Ascending aorta (tissue), 2 donors: ENCODE data around the gene NOTCH3. TPM values are rescaled to one million over a fixed set of nuclear protein-coding genes. Genes with fewer than 3 reads are reported as not detected.
A peak's percentile ranks its signal among the peaks of the same experiment; 100 is the strongest.

Experiments
- DNase-seq, 2 donors: peaks; one replicate each; pipeline ENCODE4 v3.0.0-alpha.2; 2019; ENCODE audit warnings: low spot score in 2 of 2
- H3K27ac ChIP-seq, 2 donors: fragments of 200-600 bp; sonication (generic); one replicate each; pipeline ENCODE4 v1.5.1; 2016 to 2017; ENCODE audit warnings: mild to moderate bottlenecking in 1 of 2
- H3K27me3 ChIP-seq: fragments of 200-600 bp; sonication (generic); one replicate; pipeline ENCODE4 v1.5.1; 2017
- H3K36me3 ChIP-seq, 2 donors: fragments of 200-600 bp; sonication (generic); one replicate each; pipeline ENCODE4 v1.5.1; 2016
- H3K4me1 ChIP-seq, 2 donors: fragments of 200-600 bp; sonication (generic); one replicate each; pipeline ENCODE4 v1.5.1; 2016 to 2017; ENCODE audit warnings: mild to moderate bottlenecking in 1 of 2
- H3K4me3 ChIP-seq, 2 donors: fragments of 200-600 bp; sonication (generic); one replicate each; pipeline ENCODE4 v1.5.1; 2016 to 2017; ENCODE audit warnings: mild to moderate bottlenecking in 1 of 2
- H3K9me3 ChIP-seq, 2 donors: fragments of 200-600 bp; sonication (generic); one replicate each; pipeline ENCODE4 v1.5.1; 2016
- CTCF ChIP-seq, 3 experiments: fragments of 200-600 bp in 2 of 3; fragments of 450-650 bp in 1 of 3; sonication (generic) in 2 of 3; IDR thresholded peaks; one replicate each; pipeline ENCODE4 v1.5.1; 2016 to 2019; ENCODE audit warnings: antibody characterized with exemption in 3 of 3, mild to moderate bottlenecking in 1 of 3, moderate library complexity in 1 of 3
- intact Hi-C: fragments of 100-400 bp; cut with DNase I; formaldehyde crosslinking; loops from one replicate; pipeline ENCODE4 v1.15.1; 2023
- total RNA-seq: library from RNA; depleted of rRNA; stranded (reverse); fragments of >200 nt; gene quantifications from one replicate; pipeline ENCODE4 v1.1.0, GENCODE V29; 2016

Gene NOTCH3
- total RNA-seq, 1 donor from 2014 or later = 524 TPM

GRCh38 chr19:15126131-15126910 lies 74.5 kb downstream of the NOTCH3 start:
- peak in 1 of 2 donors; percentile 5 for DNase-seq
- Histone ChIP-seq H3K36me3 (peaks cover 8 to 11% of the 10 kb centered on the region in 2 donors), H3K9me3 (no peaks in the 10 kb centered on the region), H3K4me1 (peaks cover 3 to 12% of the 10 kb centered on the region in 2 donors), H3K27ac (peak overlapping the region in 1 of 2 donors; percentile 89), H3K4me3 (peak overlapping the region; percentile 60 to 84), H3K27me3 (no peaks in the 10 kb centered on the region)
- no peak for TF ChIP-seq CTCF (IDR thresholded peaks at IDR 0.05)
- intact Hi-C loops = loop anchor here (5.0 kb wide), 2 partner anchors 126 to 326 kb away; no protein-coding TSS in a partner anchor

DNA sequence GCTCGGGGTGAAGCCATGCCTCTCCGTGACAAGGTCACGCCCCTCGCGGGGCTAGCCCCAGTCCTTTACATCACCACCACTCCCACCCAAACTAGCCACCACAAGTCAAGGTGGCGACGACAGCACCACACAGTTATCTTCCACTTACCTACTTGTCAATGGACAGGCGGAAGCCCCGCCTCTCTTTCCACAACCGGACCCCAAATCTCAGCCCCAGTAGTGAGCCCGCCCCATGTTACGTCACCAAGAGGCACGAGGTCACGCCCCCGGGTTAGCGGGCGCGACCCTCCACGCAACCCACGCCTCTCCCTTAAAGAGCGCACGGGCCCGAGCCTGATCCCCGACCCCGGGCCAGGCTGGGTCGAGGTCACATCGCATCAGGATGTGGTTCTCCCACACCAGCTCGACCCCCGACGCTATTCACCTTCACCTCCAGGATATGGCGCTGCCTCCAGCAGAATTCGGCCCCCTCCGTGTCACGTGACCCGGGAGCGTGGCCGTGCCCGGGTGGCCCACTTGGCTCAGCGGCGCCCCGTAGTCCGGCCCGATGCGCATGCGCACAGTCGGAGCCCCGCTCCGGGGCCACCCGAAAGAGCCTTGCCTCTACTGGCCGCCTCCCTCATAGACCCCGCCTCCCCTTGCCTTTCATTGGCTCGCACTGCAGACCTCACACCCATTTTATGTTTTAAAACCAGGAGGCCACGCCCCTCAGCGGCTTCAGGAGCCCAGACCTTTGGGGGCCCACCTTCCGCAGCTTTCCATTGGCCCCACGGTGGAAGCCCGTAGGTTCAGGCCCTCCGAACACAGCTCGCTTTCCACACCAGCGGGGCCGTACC lies 75.3 kb downstream of the NOTCH3 start:
- peak; percentile 95 to 99 for DNase-seq
- intact Hi-C loops = loop anchor here (1.0 to 5.0 kb wide), 4 partner anchors 18 to 327 kb away; partner anchors contain the start of gene SYDE1
- Histone ChIP-seq H3K4me3 (peak overlapping the region; percentile 60 to 84), H3K27me3 (no peaks in the 10 kb centered on the region), H3K4me1 (peaks cover 3 to 12% of the 10 kb centered on the region in 2 donors), H3K9me3 (no peaks in the 10 kb centered on the region), H3K27ac (peak overlapping the region; percentile 81 to 89), H3K36me3 (peaks cover 17 to 19% of the 10 kb centered on the region in 2 donors)
- no peak for TF ChIP-seq CTCF (IDR thresholded peaks at IDR 0.05)

- peaks cover 3 to 12% of the 10 kb centered on the region in 2 donors for H3K4me1 ChIP-seq
- no peaks in the 10 kb centered on the region for H3K9me3 ChIP-seq
- intact Hi-C loops = loop anchor here (1.0 to 5.0 kb wide), 4 partner anchors 17 to 328 kb away; partner anchors contain the start of gene SYDE1
- H3K27me3 ChIP-seq = no peaks in the 10 kb centered on the region
- H3K27ac ChIP-seq = peak overlapping the region; percentile 81 to 89
- peaks cover 25 to 27% of the 10 kb centered on the region in 2 donors for H3K36me3 ChIP-seq
- H3K4me3 ChIP-seq = peak overlapping the region; percentile 60 to 84
- DNase-seq = peak in 1 of 2 donors; percentile 71
- TF ChIP-seq CTCF (IDR thresholded peaks at IDR 0.05) = no peak
Observed at GRCh38 chr19:15124572-15125231, 76.1 kb downstream of the NOTCH3 start.

GRCh38 chr19:15123900-15124299 lies 76.9 kb downstream of the NOTCH3 start:
- no peak for TF ChIP-seq CTCF (IDR thresholded peaks at IDR 0.05)
- no peak for DNase-seq
- Histone ChIP-seq H3K27me3 (no peaks in the 10 kb centered on the region), H3K27ac (peak overlapping the region; percentile 81 to 89), H3K36me3 (peaks cover 33 to 35% of the 10 kb centered on the region in 2 donors), H3K4me1 (peaks cover 3 to 12% of the 10 kb centered on the region in 2 donors), H3K9me3 (no peaks in the 10 kb centered on the region), H3K4me3 (peak overlapping the region in 1 of 2 donors; percentile 84)
- intact Hi-C loops = loop anchor here (2.0 kb wide), 1 partner anchor 207 kb away; no protein-coding TSS in a partner anchor
